GM12872 (cell line): Measurements from ENCODE around the gene FILIP1L.

ENCODE experiments used
- CTCF ChIP-seq: IDR thresholded peaks from 3 replicates; pipeline ENCODE4 v1.5.1; 2011; ENCODE audit warnings: low read depth, mild to moderate bottlenecking, low read length, moderate library complexity; ENCODE audit not compliant: insufficient read depth

The FILIP1L gene

DNA sequence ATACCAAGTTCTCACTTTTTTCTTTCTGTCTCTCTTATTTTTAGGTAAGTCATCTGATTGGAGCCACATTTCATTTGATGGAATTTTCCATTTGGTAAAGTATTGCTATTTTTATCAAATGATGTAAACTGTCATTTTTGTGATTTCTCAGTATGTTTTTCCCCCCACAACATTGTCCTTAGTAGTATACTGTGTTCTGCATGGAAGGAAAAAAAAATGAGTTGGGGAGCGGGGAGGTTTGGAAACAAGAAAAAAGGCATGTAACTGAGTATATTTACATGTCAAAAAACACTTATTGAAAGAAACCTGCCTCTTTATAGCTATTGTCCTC, 104.2 kb downstream of the FILIP1L start:
- no peak for TF ChIP-seq CTCF

DNA sequence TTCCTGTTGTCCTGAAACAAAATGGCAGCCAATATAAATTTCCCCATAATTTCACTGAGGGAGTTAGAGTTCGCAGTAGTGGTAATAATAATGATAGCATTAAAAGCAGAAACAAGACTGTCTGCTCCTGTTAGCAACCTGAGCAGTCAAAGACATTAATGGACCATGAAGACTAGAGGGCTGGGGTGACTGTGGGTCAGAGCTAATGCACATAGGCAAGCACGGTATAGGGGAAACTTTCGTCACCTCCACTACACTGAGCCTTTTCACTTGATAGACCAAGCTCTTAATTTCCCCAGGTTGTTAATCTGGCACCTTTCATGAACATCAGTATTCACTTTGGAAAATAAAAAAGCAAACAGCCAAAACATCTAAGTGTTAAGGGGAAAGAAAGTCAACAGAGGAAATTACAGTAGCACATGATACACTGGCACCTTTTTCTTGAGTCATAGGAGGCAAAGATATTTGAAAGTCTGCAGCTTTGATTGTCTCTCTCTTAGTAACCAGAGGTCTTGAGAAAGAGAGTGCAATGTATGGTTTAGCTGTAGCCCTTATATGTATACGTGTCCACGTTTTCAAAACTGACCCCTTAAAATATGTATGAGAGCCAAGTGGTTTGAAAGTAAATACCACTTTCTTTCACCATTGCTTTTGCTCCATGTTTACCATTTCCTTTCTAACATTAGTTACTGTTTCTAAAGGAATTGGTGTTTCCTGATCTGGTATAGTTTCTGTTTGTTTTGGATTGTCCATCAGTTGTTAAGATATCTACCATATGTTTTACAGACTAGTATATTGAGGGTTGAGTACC, 104.8 kb downstream of the FILIP1L start:
- no peak for TF ChIP-seq CTCF

DNA sequence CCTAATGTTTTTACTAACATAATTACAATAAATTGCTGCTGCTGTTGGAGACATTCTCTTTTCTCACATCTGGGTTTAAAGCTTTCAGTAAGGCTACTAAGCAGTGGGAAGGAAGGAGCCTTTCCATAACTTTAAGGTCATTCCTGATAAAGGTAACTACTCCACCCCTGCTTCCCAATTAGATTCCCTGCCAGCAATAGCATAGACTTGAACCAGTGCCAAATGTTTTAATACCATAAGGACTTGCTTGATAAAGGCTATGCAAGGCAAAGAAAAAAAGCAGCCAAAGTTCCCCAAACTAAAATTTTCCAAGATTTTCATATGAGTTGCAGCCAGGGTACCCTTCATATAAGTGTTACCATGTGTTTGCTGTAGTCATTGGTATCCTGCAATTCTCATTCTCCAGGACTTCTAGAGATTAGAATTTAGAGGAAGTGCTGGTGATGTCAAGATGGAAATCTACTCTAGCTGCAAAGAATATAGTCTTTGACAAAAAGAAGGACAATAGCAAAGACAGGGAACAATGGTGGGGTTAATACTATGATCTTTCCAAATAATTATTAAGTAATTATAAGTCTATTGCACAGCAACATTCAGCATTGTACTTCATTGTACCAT, 106.1 kb downstream of the FILIP1L start:
- TF ChIP-seq CTCF, result no peak

GRCh38 chr3:100007313-100007712, 107.0 kb downstream of the FILIP1L start:
- TF ChIP-seq CTCF, result no peak

DNA sequence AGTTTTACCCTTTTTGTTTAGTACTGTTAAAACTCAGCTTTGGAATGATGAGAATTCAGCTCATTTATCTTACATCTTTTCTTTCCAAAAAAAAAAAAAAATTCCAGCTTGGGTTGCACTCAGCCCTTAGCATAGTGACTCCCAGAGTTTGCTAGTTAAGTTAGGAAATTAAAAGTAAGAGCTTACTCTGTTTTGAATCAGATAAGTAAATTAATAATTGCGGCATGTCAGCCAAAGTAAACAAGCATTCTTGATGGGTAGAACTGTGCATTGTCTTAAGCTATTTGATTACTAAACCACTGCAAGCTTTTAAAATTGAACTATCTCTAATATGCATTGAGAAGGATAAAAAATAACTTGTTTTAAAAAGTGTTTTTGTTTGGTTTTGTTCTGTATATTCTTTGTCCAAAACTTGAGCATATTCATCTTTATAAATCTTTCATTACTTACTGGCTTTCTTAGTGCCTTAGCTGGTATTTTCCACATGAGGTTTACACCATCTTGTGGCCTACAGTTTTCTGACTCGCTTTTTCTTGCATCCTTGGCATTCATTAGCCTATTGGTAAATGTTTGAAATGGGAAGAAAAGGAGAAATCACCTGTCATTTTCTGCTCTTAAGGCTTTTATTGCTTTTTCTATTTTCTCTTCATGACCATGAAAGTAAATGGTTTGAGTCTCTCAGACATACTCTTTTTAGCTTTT, 107.6 kb downstream of the FILIP1L start:
- no peak for TF ChIP-seq CTCF

GRCh38 chr3:100005665-100006393, 108.5 kb downstream of the FILIP1L start:
- TF ChIP-seq CTCF, result no peak

DNA sequence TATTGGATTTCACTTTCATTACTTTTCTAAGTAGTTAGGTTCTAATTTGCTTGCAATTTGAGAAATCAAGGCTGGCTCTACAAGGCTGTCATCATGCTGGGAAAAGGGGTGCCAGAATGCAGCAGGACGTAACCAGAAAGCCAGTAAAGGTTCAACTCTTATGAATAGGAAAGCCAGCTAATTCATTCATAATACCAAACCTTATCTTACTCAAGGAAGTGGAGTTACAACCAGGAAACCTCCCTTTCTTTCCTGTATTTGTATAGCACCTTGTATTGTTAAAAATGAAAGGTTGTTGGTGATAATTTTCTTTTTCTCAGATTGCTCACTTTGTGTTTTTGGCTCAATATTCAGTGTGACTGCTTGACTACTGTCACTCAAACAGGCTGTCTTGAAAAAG, 109.4 kb downstream of the FILIP1L start:
- no peak for TF ChIP-seq CTCF
